ENCODE data around the gene UBASH3A.

UBASH3A gene

DNA sequence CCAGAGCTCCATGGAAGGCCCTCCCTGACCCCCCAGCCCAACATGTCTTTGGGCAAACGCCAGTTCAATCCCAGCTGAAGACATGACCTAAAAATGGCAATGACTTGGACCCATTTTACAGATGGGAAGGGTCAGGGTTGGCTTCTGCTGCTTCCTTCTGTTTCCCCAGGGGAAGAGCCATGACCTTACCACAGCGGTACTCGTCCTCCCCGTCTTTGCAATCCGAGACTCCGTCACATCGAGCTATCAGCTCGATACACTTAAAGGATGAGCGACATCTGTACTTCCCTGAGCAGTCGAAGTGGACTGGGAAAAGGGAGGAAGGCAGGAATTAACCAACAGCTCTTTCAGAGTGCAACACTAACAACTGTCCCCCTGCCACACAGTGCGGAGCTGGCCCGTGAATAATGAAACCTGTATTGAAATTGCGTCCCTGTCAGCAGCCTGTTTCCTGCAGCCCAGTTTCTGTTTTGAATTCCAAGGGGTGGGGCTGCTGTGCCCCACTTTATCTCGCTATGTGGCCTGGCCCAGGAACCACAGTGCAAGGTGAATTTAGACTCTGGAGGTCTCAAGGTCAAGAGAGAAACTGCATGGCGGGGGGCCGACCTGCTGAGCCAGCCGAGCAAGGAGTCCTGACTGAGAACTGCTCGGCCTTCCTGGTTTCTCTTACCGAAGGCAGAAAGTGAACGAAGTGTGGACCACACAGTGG is 14.8 kb upstream of the UBASH3A start:
- in situ Hi-C loops (cut with MboI; ENCODE audit: low sequenced_read_pairs) = no loop called here

GRCh38 chr21:42389449-42389835 is 14.3 kb upstream of the UBASH3A start:
- in situ Hi-C loops (cut with MboI; ENCODE audit: low sequenced_read_pairs) = no loop called here

GRCh38 chr21:42390193-42390592 is 13.5 kb upstream of the UBASH3A start:
- in situ Hi-C loops (cut with MboI; ENCODE audit: low sequenced_read_pairs) = no loop called here

DNA sequence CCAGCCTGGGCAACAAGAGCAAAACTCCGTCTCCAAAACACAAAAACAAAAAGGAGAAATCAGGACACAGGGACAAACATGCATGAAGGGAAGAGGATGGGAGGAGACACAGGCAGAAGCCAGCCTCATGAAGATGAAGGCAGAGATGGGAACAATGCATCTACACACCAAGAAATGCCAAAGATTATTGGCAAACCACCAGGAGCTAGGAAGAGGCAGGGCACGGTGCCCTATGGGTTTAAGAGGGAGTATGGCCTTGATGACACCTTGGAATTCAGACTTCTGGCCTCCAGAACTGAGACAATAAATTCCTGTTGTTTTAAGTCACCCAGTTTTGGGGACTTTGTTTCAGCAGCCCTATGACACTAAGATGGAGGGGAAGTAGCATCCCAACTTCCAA is 13.0 kb upstream of the UBASH3A start:
- in situ Hi-C loops (cut with MboI; ENCODE audit: low sequenced_read_pairs) = no loop called here

- in situ Hi-C loops (cut with MboI; ENCODE audit: low sequenced_read_pairs) = no loop called here
These were observed 12.4 kb upstream of the UBASH3A start for GRCh38 chr21:42391297-42391696.

- in situ Hi-C loops (cut with MboI; ENCODE audit: low sequenced_read_pairs) = no loop called here
These were observed 10.8 kb upstream of the UBASH3A start for GRCh38 chr21:42392731-42393442.

GRCh38 chr21:42393443-42393950 is 10.2 kb upstream of the UBASH3A start:
- in situ Hi-C loops (cut with MboI; ENCODE audit: low sequenced_read_pairs) = no loop called here

- in situ Hi-C loops (cut with MboI; ENCODE audit: low sequenced_read_pairs) = no loop called here
These were observed 8.4 kb upstream of the UBASH3A start for GRCh38 chr21:42395302-42395701.

DNA sequence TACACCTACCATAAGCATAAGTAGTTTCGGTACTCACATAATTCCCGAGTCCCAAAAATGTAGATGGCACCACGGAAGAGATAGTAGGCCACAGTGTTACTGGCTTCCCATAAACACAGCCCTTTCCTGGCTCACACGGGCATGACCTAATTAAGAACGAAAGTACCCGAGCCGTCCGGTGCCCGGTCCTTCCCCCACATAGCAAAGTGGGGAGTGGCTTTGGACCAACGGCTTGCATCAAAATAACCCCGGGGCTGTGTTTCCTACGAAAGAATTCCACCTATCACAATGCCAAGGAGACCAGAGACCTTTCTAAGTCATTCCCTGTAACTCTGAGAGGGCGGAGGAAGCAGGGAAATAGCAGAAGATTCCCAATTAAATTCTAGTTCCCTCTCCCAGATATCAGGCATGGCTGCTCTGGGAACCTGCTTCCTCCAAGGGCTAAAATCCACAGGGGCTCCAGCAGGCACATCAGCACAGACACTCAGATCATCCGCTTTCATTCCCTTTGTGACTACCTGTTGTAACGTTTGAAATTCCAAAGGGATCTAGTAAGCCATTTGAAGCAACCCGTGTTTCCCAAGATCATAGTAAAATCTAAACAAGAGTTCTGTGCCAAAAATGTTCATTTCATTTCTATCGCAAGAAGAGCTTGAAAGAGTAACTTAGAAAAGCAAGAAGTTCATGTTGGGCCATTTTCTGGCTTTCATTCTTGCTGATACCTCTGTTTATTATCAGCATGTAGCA is 7.6 kb upstream of the UBASH3A start, which contains the start of gene TMPRSS3:
TMPRSS3 (minus strand) TSS at position 148 of the 747 bp plus-strand sequence. CDS start 635 bp downstream, outside the sequence.
- in situ Hi-C loops (cut with MboI; ENCODE audit: low sequenced_read_pairs) = no loop called here

DNA sequence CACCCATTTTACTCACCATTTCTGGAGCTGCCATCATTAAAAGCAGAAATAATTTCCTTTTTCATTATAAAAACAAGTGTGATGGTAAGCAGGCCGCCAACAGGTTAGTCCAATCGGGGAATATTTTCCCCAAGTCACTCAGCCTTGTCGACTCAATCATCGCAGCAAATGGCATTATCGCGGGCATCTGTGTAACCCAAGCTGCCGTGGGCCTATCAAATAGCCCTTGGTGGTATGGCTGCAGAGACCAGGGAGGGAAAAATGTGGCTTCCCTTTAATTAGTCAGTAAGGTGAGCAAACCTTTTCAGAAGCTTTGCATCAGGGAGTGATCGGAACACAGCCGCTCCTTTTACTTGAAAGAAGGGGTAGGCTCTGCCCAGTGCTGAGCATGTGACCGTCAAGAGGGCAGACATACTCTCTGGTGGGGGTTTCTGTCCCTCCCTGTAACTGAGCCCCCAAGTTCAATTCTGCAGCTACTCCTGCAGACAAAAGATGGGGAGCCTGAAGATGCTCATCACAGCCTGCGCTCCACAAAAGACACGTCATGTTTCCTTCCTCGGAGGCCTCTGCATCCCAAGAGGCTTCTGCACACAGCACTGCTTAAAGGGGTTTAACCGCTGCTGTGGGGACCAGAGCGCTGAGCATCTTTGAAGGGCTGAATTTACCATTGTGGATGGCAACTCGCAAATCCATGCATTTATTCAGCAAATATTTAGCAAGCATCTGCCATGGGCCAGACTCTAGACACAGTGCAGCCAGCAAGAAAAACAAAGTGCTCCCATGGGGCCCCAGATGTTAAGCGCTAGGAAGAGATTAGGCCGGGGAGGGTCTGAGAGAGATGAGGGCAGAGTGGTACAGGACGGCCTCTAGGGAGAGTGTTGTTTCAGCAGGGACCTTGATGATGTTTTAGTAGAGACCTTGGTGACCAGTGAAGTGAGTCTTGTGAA is 6.6 kb upstream of the UBASH3A start:
- in situ Hi-C loops (cut with MboI; ENCODE audit: low sequenced_read_pairs) = no loop called here

GRCh38 chr21:42397746-42398394 is 5.8 kb upstream of the UBASH3A start:
- in situ Hi-C loops (cut with MboI; ENCODE audit: low sequenced_read_pairs) = no loop called here

DNA sequence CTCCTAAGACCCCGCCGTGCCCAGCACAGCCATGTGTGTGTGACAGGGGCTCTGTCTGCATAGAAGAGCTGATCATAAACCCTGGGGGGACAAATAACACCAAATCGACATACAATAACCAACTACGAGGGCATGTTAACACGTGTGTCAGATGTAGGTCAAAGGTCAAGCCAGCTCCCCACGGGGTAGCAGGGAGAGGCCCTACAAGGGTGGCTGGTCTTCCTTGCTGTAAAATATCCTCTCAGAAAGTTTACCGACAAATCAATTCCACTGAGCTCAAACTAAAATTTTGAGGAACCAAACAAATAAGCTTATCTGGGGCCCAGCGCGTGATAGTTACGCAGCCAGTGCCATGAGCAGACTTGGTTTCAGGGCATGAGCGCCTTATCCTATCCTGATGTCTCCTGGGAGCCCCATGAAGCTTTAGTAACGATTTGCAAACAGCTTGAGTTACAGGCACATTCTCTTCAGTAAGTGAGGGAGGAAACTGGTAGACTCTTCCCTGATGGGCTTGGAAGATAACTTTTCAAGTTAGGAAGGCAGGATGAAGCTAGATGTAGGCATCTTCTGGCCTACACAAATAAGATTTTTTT is 5.2 kb upstream of the UBASH3A start:
- in situ Hi-C loops (cut with MboI; ENCODE audit: low sequenced_read_pairs) = no loop called here

- in situ Hi-C loops (cut with MboI; ENCODE audit: low sequenced_read_pairs) = no loop called here
These were observed 3.2 kb upstream of the UBASH3A start for GRCh38 chr21:42400525-42400924.

DNA sequence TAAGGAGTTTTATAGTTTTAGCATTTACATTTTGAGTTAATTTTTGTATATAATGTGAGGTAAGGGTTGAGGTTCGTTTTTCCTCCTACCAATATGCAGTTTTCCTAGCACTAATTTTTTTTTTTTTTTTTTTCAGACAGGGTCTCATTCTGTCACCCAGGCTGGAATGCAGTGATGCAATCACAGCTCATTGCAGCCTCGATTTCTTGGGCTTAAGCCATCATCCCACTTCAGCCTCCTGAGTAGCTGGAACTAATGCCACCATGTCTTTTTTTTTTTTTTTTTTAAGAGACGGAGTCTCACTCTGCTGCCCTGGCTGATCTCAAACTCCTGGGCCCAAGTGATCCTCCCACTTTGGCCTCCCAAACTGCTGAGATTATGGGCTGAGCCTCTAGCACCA is 2.5 kb upstream of the UBASH3A start:
- in situ Hi-C loops (cut with MboI; ENCODE audit: low sequenced_read_pairs) = no loop called here

- in situ Hi-C loops (cut with MboI; ENCODE audit: low sequenced_read_pairs) = no loop called here
These were observed 1.9 kb upstream of the UBASH3A start for GRCh38 chr21:42401820-42402251.

GRCh38 chr21:42404539-42404938 is 837 bp downstream of the UBASH3A start:
- in situ Hi-C loops (cut with MboI; ENCODE audit: low sequenced_read_pairs) = no loop called here

DNA sequence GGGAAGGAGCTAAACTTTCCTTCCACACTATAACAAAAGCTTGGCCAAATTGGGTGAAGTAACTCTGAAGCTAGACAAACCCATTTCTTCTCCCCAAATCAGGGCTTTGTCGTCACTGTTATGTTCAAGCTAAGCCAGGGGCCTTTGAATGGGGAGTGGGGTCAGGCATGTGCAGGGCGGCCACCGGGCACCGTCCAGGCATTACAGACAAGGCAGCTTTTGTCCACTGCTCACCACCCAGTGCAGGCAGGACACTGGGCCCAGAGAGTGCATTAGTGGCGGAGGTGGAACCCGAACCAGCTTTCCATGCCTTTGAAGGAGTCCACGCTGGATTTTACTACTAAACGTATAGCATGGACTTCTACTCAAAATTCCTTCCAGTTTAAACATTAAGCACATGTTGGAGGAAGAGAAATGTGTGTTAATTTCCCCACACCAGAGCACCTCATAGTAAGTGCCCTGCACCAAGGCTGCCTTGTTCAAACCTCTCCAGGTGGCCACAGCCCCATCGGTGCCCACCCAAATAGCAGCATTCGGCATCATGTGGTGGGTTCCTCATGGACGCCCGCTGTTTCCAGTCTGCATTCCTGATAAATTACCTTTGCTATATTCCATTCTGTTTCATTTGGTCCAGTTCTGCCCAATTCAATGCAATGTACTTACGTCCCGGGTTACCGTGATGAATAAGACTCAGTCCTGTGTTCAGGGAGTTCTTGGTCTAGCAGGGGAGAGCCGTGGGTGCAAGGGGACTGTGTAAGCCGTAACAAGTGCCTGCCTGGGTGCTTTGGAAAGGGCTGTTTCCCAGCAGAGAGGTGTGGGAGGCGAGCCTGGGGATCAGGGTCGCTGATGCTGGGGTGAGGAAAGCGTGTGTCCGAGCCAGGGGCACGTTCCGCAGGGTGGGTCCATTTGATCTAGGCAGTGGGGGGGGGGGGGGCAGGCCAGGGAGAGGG is 1.6 kb downstream of the UBASH3A start:
- in situ Hi-C loops (cut with MboI; ENCODE audit: low sequenced_read_pairs) = no loop called here

DNA sequence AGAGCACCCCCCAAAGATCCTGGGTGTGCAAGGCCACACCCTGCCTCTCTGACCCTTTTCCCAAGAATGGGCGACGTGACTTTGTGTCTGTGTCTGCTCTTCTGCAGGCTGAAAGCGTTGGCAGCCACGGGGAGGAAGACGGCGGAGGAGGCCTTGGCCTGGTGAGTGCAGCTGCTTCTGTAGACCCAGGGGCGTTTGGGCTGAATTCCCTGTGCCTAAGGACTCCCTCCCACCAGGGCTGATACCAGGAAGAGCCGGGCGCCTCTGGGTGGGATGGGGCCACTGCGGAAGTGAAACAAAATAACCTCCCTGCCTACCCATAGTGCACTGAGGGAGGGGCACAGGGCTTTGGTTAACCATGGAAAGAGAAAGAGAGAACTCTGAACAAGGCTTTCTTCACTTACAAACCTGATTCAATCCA is 2.5 kb downstream of the UBASH3A start:
- in situ Hi-C loops (cut with MboI; ENCODE audit: low sequenced_read_pairs) = no loop called here
